ENCODE results near the gene MFSD11.
"Not testable (repeated sequence)": the region's sequence is repeated elsewhere in the genome, so short reads cannot be mapped to it uniquely, and the experiment has no call there.

Gene MFSD11

GRCh38 chr17:76709077-76709950 lies 28.6 kb upstream of the MFSD11 start:
- no peak for DNase-seq

- not testable (repeated sequence) for DNase-seq
These were observed 27.7 kb upstream of the MFSD11 start for GRCh38 chr17:76709951-76710862.

- no peak for DNase-seq
These were observed 26.9 kb upstream of the MFSD11 start, which contains the start of gene MXRA7 for GRCh38 chr17:76710863-76711611. MXRA7 (minus strand) TSS chr17:76710965; CDS start chr17:76710946, 19 bp downstream.

GRCh38 chr17:76712321-76712720 lies 25.6 kb upstream of the MFSD11 start:
- DNase-seq = not testable (repeated sequence)

- no peak for DNase-seq
These were observed 24.2 kb upstream of the MFSD11 start for GRCh38 chr17:76713765-76714164.

GRCh38 chr17:76714336-76714735 lies 23.6 kb upstream of the MFSD11 start:
- no peak for DNase-seq

- no peak for DNase-seq
These were observed 23.0 kb upstream of the MFSD11 start for GRCh38 chr17:76714822-76715495.

GRCh38 chr17:76715496-76715830 lies 22.5 kb upstream of the MFSD11 start:
- no peak for DNase-seq

GRCh38 chr17:76716146-76716838 lies 21.6 kb upstream of the MFSD11 start:
- DNase-seq = no peak

GRCh38 chr17:76716839-76717215 lies 21.1 kb upstream of the MFSD11 start:
- no peak for DNase-seq

GRCh38 chr17:76718516-76718915 lies 19.4 kb upstream of the MFSD11 start:
- no peak for DNase-seq

GRCh38 chr17:76720211-76720610 lies 17.7 kb upstream of the MFSD11 start:
- no peak for DNase-seq

- no peak for DNase-seq
These were observed 17.0 kb upstream of the MFSD11 start for GRCh38 chr17:76720941-76721340.

- DNase-seq = no peak
These were observed 16.5 kb upstream of the MFSD11 start for GRCh38 chr17:76721463-76721862.

- no peak for DNase-seq
These were observed 15.6 kb upstream of the MFSD11 start for GRCh38 chr17:76722279-76722678.

GRCh38 chr17:76722977-76723376 lies 14.9 kb upstream of the MFSD11 start:
- not testable (repeated sequence) for DNase-seq

GRCh38 chr17:76723812-76724211 lies 14.1 kb upstream of the MFSD11 start:
- no peak for DNase-seq

GRCh38 chr17:76725580-76726230 lies 12.2 kb upstream of the MFSD11 start:
- peak; percentile 50 for DNase-seq

- DNase-seq = peak; percentile 96
These were observed 11.6 kb upstream of the MFSD11 start, which contains the start of gene JMJD6 for GRCh38 chr17:76726231-76726775. JMJD6 (minus strand) TSS chr17:76726606; CDS start chr17:76726475, 131 bp downstream.

All from NCI-H510A (cell line).